Measurements from ENCODE around the gene SLC37A1.

The SLC37A1 gene

DNA sequence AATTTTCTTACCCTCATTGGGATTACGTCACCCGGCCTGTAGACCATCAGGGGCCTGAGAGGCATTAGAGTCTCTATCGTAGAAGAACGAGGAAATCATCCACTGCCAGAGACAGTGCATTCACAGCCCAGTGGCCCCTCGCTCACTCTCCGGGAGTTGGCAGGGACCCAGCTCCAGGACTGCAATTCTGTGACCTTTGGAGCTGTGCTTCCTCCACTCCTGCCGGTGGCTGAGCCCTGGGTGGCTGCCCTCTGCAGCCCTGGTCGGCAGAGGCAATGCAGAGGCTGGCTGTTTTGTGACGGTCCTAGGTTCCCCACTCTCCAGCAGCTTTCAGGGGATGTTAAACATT lies 12.7 kb downstream of the SLC37A1 start:
- FAIRE-seq = no peak
- peak; percentile 50 for DNase-seq (ENCODE audit: insufficient read length, low spot score)
- TF ChIP-seq, protein P1, sequence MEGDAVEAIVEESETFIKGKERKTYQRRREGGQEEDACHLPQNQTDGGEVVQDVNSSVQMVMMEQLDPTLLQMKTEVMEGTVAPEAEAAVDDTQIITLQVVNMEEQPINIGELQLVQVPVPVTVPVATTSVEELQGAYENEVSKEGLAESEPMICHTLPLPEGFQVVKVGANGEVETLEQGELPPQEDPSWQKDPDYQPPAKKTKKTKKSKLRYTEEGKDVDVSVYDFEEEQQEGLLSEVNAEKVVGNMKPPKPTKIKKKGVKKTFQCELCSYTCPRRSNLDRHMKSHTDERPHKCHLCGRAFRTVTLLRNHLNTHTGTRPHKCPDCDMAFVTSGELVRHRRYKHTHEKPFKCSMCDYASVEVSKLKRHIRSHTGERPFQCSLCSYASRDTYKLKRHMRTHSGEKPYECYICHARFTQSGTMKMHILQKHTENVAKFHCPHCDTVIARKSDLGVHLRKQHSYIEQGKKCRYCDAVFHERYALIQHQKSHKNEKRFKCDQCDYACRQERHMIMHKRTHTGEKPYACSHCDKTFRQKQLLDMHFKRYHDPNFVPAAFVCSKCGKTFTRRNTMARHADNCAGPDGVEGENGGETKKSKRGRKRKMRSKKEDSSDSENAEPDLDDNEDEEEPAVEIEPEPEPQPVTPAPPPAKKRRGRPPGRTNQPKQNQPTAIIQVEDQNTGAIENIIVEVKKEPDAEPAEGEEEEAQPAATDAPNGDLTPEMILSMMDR (IDR thresholded peaks at IDR 0.05; ENCODE audit: insufficient read depth, missing control alignments) = no peak

DNA sequence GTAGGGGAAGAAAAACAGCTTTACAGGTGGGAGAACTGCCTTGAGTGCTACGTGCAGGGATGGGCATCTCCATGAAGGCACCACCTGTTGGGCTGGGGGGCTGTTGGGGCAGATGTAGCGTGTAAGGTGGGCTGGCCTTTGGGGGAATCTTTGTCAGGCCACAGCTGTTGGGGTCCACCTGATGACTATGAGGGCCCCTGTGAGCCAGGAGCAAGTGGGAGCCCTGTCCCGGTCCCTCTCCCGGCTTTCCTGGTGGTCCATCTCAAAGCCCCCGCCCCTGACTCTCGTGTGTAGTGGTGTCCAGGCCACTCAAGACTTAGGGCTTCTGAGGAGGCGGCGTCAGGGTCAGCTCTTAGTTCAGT lies 13.5 kb downstream of the SLC37A1 start:
- TF ChIP-seq, protein P1 (IDR thresholded peaks at IDR 0.05; ENCODE audit: insufficient read depth, missing control alignments) = no peak
- DNase-seq (ENCODE audit: insufficient read length, low spot score) (no peak), FAIRE-seq (no peak)

DNA sequence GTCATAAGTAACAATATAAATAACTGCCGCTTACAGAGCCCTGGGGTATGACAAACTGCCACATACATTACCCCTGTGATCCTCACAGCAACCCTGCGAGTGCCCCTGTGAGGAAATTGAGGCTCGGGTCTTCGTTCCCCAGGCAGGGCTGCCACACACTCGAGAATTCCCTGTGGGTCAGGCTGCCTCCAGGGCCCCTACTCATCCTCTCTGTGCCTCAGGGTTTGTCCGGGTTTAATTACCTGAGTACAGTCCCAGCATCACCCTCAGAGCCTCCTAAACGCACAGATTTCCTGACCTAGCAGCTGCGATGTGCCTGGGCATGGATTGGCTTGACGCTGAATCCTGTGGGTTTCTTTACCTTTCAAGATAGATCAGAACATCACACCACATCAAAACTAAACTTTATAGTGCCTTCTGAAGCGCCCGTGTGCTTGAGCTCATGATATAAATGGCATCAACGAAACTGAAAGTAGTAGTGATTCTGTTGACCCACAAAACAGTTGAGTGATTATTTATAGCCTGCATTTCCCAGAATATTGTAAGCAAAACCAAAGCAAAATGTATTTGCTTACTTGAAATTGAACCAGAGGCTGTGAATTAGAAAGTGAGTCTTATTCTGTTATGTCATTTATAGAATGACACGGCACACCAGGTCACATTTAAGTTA lies 14.0 kb downstream of the SLC37A1 start:
- TF ChIP-seq, protein P1 (IDR thresholded peaks at IDR 0.05; ENCODE audit: insufficient read depth, missing control alignments) = no peak
- no peak for DNase-seq (ENCODE audit: insufficient read length, low spot score)
- no peak for FAIRE-seq

DNA sequence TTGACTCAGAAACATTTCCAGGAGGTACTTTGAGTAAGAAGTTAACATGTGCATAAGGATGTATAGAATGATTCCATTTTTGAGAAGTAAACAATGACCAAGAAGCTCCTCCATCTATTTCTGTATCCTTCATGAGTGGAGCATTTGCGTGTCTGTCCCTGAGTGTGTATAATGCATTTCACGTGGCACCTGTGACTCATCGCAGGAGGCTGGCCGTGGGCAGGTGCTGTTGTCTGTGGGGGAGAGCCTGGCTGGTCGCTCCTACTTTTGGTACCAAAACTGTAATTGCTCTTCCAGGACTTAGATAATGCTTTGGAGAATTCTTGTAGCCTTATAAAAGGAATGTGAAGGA lies 16.5 kb downstream of the SLC37A1 start:
- no peak for FAIRE-seq
- no peak for DNase-seq (ENCODE audit: insufficient read length, low spot score)
- TF ChIP-seq, protein P1 (IDR thresholded peaks at IDR 0.05; ENCODE audit: insufficient read depth, missing control alignments) = no peak

DNA sequence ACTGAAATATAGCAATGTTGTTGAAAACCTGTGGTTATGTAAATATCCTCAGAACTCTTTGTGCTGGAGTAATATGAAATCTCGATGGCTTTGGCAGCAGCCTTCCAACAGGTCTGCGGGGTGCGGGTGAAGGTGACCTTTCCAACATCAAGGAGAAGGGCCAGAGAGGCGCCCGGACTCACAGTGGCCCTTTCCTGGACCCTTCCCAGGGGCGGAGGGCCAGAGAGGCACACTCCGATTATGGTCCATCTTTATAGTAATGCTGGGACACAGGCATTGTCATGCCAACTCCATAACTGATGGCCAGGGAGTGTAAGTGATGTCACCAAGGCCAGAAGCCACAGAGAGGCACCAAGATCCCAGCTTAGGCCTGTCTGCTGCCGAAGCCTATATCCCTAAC lies 18.1 kb downstream of the SLC37A1 start:
- FAIRE-seq = no peak
- TF ChIP-seq, protein P1 (IDR thresholded peaks at IDR 0.05; ENCODE audit: insufficient read depth, missing control alignments) = no peak
- DNase-seq (ENCODE audit: insufficient read length, low spot score) = no peak

DNA sequence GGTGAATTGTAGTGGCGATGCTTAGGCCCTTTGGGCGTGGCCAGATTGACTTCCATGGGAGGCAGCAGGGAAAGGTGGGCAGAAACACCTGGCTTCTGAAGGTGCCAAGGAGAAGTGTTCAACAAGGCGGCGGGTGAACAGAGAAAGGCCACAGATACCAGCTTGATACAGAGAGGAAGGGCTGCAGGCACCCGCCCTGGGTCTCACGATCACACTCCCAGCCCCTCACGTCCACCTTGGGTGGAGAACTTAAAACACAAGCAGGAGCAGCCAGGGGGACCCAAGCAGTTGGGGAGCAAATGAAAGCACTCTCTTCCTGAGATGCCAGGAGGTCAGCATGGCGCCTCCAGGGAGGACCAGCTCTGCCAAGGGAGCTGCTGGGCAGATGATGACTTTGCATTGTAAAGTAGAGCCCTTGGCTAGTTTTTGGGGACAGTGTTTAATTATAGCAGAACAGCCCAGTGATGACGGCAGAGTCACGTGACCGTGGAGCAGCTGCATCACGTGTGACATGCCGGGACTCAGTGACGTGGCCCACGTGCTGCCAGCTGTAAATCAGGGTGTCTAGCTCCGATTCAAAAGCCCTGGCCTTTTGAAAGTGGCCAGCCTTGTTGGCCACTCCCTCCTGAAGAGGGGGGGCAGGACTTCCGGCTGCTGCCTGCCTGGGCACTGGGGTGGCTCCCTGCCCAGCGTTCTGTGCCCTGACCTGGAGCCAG lies 19.0 kb downstream of the SLC37A1 start:
- DNase-seq (ENCODE audit: insufficient read length, low spot score) = no peak
- TF ChIP-seq, protein P1 (IDR thresholded peaks at IDR 0.05; ENCODE audit: insufficient read depth, missing control alignments) = no peak
- FAIRE-seq = no peak

DNA sequence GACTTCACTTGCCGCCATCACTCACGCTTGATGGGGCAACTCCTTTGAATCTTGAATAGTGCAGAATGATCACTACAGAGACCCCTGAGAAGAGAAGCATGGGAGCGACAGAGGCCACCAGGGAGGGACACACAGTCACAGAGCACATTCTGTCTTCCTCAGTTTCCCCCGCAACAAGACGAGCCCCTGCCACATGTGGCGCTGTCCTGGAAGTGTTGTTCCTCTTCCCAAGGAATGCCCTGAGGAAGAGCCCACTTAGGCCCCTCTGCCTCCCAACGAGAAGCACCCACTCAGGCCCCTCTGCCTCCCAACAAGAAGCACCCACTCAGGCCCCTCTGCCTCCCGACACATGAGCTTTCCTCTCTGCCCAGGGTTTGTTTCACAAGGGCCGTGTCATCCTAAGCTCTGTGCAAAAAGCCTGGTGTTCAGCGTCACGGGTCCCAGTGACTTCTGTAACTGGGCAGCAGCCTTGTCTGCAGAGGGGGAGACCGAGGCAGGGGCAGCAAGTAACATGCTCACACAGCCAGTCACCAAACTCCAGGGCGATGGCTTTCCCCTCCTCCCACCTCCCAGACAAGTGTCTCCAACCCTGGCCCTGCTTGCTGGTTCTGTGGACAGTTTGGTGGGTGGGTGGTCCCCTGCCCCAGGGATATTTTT lies 19.8 kb downstream of the SLC37A1 start:
- FAIRE-seq (no peak), DNase-seq (ENCODE audit: insufficient read length, low spot score) (no peak)
- TF ChIP-seq, protein P1 (IDR thresholded peaks at IDR 0.05; ENCODE audit: insufficient read depth, missing control alignments) = no peak

All from D721Med (cell line).